SU-DHL-6 (cell line): ENCODE data around the gene GCC1.

Experiments
- EZH2phosphoT487 ChIP-seq: fragments of 200-600 bp; sonication (generic), shearing (Covaris generic); conservative IDR thresholded peaks from 2 replicates; pipeline ENCODE4 v1.6.1; 2018; ENCODE audit warnings: mild to moderate bottlenecking, antibody characterized with exemption, low read length, moderate library complexity, mixed read lengths
- TF ChIP-seq, protein P1 (sequence below): fragments of 200-600 bp; sonication (generic); IDR thresholded peaks from one replicate; pipeline ENCODE4 v1.5.1; 2017; ENCODE audit warnings: antibody characterized with exemption, mild to moderate bottlenecking, low read length, moderate library complexity; ENCODE audit not compliant: insufficient read depth, poor library complexity, severe bottlenecking

DNA sequence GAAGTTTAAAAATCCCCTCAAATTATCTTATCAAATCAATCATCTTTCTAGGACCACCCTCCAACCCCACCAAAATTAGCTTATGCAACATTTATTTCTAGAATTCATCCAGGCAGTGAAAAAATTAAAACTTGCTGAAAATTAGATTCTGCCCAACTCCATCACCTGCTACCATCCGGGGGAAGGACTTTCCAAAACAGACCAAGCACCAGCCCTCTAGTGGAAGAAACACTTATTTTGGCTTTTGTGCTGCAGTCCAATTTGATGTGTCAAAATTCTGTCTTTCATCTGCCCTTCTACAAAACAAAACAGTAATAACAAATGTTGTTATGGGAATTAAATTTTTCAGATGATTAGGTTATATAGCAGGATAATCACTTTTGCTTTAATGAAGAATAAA lies 35.1 kb downstream of the GCC1 start:
- TF ChIP-seq, protein P1, sequence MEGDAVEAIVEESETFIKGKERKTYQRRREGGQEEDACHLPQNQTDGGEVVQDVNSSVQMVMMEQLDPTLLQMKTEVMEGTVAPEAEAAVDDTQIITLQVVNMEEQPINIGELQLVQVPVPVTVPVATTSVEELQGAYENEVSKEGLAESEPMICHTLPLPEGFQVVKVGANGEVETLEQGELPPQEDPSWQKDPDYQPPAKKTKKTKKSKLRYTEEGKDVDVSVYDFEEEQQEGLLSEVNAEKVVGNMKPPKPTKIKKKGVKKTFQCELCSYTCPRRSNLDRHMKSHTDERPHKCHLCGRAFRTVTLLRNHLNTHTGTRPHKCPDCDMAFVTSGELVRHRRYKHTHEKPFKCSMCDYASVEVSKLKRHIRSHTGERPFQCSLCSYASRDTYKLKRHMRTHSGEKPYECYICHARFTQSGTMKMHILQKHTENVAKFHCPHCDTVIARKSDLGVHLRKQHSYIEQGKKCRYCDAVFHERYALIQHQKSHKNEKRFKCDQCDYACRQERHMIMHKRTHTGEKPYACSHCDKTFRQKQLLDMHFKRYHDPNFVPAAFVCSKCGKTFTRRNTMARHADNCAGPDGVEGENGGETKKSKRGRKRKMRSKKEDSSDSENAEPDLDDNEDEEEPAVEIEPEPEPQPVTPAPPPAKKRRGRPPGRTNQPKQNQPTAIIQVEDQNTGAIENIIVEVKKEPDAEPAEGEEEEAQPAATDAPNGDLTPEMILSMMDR: no peak
- TF ChIP-seq EZH2phosphoT487: no peak
